ENCODE data around the gene PRKD1. TPM values are rescaled to one million over a fixed set of nuclear protein-coding genes. Genes with fewer than 3 reads are reported as not detected.

The PRKD1 gene
- total and polyA plus RNA-seq, 10 of the 15 experiments (the other 5 are each of a cell fraction or from before 2014, with no cell fraction given): 0.02 to 0.56 TPM; not detected in 8

DNA sequence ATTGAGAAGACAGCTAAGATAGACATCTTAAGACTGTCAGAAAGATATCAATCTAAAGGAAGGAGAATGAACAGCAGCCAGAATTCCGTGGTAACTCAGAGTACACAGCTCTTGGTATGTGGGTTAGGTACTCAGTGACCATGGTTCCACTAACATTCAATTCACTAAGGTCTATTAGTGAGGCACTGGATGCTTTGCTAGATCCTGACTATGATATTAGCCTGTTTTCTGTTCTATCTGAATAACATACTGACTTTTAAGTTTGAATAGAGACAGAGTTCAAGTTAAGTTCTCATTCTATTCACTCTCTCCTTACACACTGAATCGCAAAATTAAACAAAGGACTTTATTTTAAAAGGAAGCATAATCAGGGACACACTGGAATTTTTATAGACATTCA lies 106.4 kb downstream of the PRKD1 start:
- intact Hi-C loops (cut with micrococcal nuclease; ENCODE audit: unreplicated experiment): no loop called here
- Histone ChIP-seq H3K79me2 (ENCODE audit: control insufficient read depth, insufficient read depth, low read length) (no peaks in the 10 kb centered on the region), H2AFZ (ENCODE audit: control insufficient read depth, low read depth, low read length) (no peak overlapping the region), H3K4me2 (ENCODE audit: control insufficient read depth, insufficient read depth) (no peak overlapping the region), H3K36me3 (ENCODE audit: control insufficient read depth in 2 of 2, insufficient read depth in 2 of 2, low read length in 1 of 2) (no peaks in the 10 kb centered on the region), H3K4me1 (ENCODE audit: control insufficient read depth, insufficient read depth, low read length) (no peaks in the 10 kb centered on the region), H3K9ac (ENCODE audit: control insufficient read depth, insufficient read depth, low read length) (no peak overlapping the region), H3K27me3 (replicated peaks in 1 of 2; ENCODE audit: control insufficient read depth in 2 of 2, insufficient read depth in 2 of 2, low read length in 1 of 2) (no peaks in the 10 kb centered on the region), H3K4me3 (no peak overlapping the region), H4K20me1 (ENCODE audit: control insufficient read depth, insufficient read depth) (no peaks in the 10 kb centered on the region), H3K9me3 (replicated peaks; ENCODE audit: control insufficient read depth, insufficient read depth, low read length) (no peaks in the 10 kb centered on the region), H3K27ac (ENCODE audit: control insufficient read depth, insufficient read depth) (no peak overlapping the region)
- POLR2A ChIA-PET: no interaction called here
- in situ Hi-C loops (cut with MboI): no loop called here
- DNase-seq (ENCODE audit: low read depth, low spot score) (no peak), FAIRE-seq (no peak), ATAC-seq (no peak)
- BruUV-seq (replicated peaks): no TSS peak
- no peak for TF ChIP-seq SP1 (IDR thresholded peaks at IDR 0.05; ENCODE audit: low read depth, low read length)
- SMC1A ChIA-PET (ENCODE audit: uncharacterized antibody, unreplicated experiment): no interaction called here
- RAD21 ChIA-PET (ENCODE audit: unreplicated experiment): no interaction called here
- 33% methylated on average over 2 of the region's 2 CpGs for WGBS (ENCODE audit: insufficient coverage, insufficient replicate concordance, low lambda C conversion rate, missing lambda C conversion rate)
- CTCF ChIA-PET: no interaction called here

DNA sequence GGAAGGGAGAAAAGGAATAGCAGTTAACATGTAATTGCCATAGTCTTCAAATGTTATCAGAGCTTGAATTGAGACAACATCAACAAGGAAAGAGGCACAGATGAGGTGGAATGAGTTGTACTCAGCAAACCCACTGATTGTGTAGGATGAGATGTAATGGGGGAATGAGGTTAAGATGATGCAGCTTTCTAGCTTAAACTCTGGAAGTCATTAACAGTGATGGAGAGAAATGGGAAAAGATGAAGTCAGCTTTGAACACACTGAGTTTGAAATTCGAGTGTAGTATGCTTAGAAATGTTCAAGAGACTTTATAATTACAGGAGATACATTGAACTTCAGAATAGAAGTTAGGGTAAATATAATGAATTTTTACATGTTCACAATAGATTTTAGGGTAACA lies 106.9 kb downstream of the PRKD1 start:
- RAD21 ChIA-PET (ENCODE audit: unreplicated experiment): no interaction called here
- in situ Hi-C loops (cut with MboI): no loop called here

More for the DNA sequence above, 106.9 kb downstream of the PRKD1 start:
- BruUV-seq (replicated peaks): no TSS peak
- H3K4me2 ChIP-seq (ENCODE audit: control insufficient read depth, insufficient read depth): no peak overlapping the region
- no peak overlapping the region for H2AFZ ChIP-seq (ENCODE audit: control insufficient read depth, low read depth, low read length)
- H3K4me1 ChIP-seq (ENCODE audit: control insufficient read depth, insufficient read depth, low read length): no peaks in the 10 kb centered on the region
- H3K27ac ChIP-seq (ENCODE audit: control insufficient read depth, insufficient read depth): no peak overlapping the region
- no peak overlapping the region for H3K9ac ChIP-seq (ENCODE audit: control insufficient read depth, insufficient read depth, low read length)
- no peaks in the 10 kb centered on the region for H3K79me2 ChIP-seq (ENCODE audit: control insufficient read depth, insufficient read depth, low read length)
- no peaks in the 10 kb centered on the region for H3K36me3 ChIP-seq (ENCODE audit: control insufficient read depth in 2 of 2, insufficient read depth in 2 of 2, low read length in 1 of 2)
- FAIRE-seq (no peak), DNase-seq (ENCODE audit: low read depth, low spot score) (no peak), ATAC-seq (no peak)
- H3K9me3 ChIP-seq (replicated peaks; ENCODE audit: control insufficient read depth, insufficient read depth, low read length): no peaks in the 10 kb centered on the region
- ChIA-PET SMC1A (ENCODE audit: uncharacterized antibody, unreplicated experiment) (no interaction called here), POLR2A (no interaction called here), CTCF (no interaction called here)
- TF ChIP-seq CHD1 (IDR thresholded peaks at IDR 0.05; ENCODE audit: low read depth, low read length): no peak
- TF ChIP-seq SMC3 (IDR thresholded peaks at IDR 0.05; ENCODE audit: borderline replicate concordance, low read length): no peak
- no peak for TF ChIP-seq MYB (IDR thresholded peaks at IDR 0.05; ENCODE audit: borderline replicate concordance, low read depth, low read length)
- TF ChIP-seq RAD51 (IDR thresholded peaks at IDR 0.05): no peak
- no peak for TF ChIP-seq NR2C2 (IDR thresholded peaks at IDR 0.05; ENCODE audit: borderline replicate concordance, control insufficient read depth, insufficient read length, low read depth)
- no peak for TF ChIP-seq MTA3 (IDR thresholded peaks at IDR 0.05; ENCODE audit: borderline replicate concordance, low read length)
- no peak for TF ChIP-seq ZNF24 (IDR thresholded peaks at IDR 0.05)
- intact Hi-C loops (cut with micrococcal nuclease; ENCODE audit: unreplicated experiment): no loop called here
- H3K4me3 ChIP-seq: no peak overlapping the region
- H3K27me3 ChIP-seq (replicated peaks in 1 of 2; ENCODE audit: control insufficient read depth in 2 of 2, insufficient read depth in 2 of 2, low read length in 1 of 2): no peaks in the 10 kb centered on the region
- H4K20me1 ChIP-seq (ENCODE audit: control insufficient read depth, insufficient read depth): no peaks in the 10 kb centered on the region
- WGBS (ENCODE audit: insufficient coverage, insufficient replicate concordance, low lambda C conversion rate, missing lambda C conversion rate): 6% methylated on average over 1 of the region's 1 CpG
